Breast epithelium (tissue), 4 donors: ENCODE measurements around the gene KMT2E. TPM values are rescaled to one million over a fixed set of nuclear protein-coding genes. Genes with fewer than 3 reads are reported as not detected.

Experiments used
- DNase-seq, 2 donors: peaks; one replicate each; pipeline ENCODE4 v3.0.0-alpha.2; 2019; ENCODE audit warnings: low spot score in 2 of 2
- H3K27ac ChIP-seq, 2 donors: fragments of 200-600 bp; sonication (generic) in 1 of 2; one replicate each; pipeline ENCODE4 v1.5.1; 2016 to 2019; ENCODE audit warnings: mild to moderate bottlenecking in 1 of 2
- H3K27me3 ChIP-seq, 2 donors: fragments of 200-600 bp; sonication (generic) in 1 of 2; one replicate each; pipeline versions ENCODE4 v1.5.1 to v1.6.0; 2017 to 2019; ENCODE audit warnings: control low read depth in 1 of 2, mild to moderate bottlenecking in 1 of 2
- H3K36me3 ChIP-seq: fragments of 200-600 bp; one replicate; pipeline ENCODE4 v1.5.1; 2019
- H3K4me1 ChIP-seq, 2 donors: fragments of 200-600 bp; sonication (generic); one replicate each; pipeline ENCODE4 v1.5.1; 2016 to 2019; ENCODE audit warnings: control low read depth in 1 of 2
- H3K4me3 ChIP-seq, 3 donors: fragments of 200-600 bp; sonication (generic); 1 replicate in 2 of 3; 2 replicates in 1 of 3; pipeline ENCODE4 v1.5.1; 2016 to 2019; ENCODE audit warnings: mild to moderate bottlenecking in 3 of 3, moderate library complexity in 2 of 3
- H3K9me3 ChIP-seq, 2 donors: fragments of 200-600 bp; sonication (generic) in 1 of 2; one replicate each; pipeline ENCODE4 v1.5.1; 2016 to 2019; ENCODE audit warnings: control low read depth in 1 of 2
- CTCF ChIP-seq, 3 donors: fragments of 450-650 bp; IDR thresholded peaks; one replicate each; pipeline ENCODE4 v1.5.1; 2016 to 2017; ENCODE audit warnings: antibody characterized with exemption in 3 of 3, mild to moderate bottlenecking in 3 of 3, moderate library complexity in 3 of 3
- POLR2A ChIP-seq: fragments of 450-650 bp; IDR thresholded peaks from one replicate; pipeline ENCODE4 v1.6.1; 2016; ENCODE audit warnings: antibody characterized with exemption, mild to moderate bottlenecking, moderate library complexity
- POLR2AphosphoS5 ChIP-seq, 3 donors: sonication (generic); formaldehyde crosslinking; IDR thresholded peaks; one replicate each; pipeline ENCODE4 v1.6.1; 2017; ENCODE audit warnings: antibody characterized with exemption in 3 of 3
- intact Hi-C: fragments of 100-400 bp; cut with DNase I; formaldehyde crosslinking; loops from one replicate; pipeline ENCODE4 v1.15.1; 2023; ENCODE audit warnings: low total_unique reads
- total RNA-seq, 3 donors: library from RNA; depleted of rRNA; stranded (reverse); fragments of >200 nt; gene quantifications; one replicate each; pipeline ENCODE4 v1.1.0, GENCODE V29; 2016

Gene KMT2E
- total RNA-seq, 3 donors from 2014 or later: 88.2 to 184 (median 168) TPM

GRCh38 chr7:105009667-105010503 is 4.1 kb upstream of the KMT2E start:
- Histone ChIP-seq H3K4me3 (peak overlapping the region; percentile 92 to 98 (median 96)), H3K4me1 (peaks cover 4 to 5% of the 10 kb centered on the region in 2 donors), H3K27ac (peak overlapping the region; percentile 100), H3K9me3 (no peaks in the 10 kb centered on the region), H3K27me3 (no peaks in the 10 kb centered on the region), H3K36me3 (no peaks in the 10 kb centered on the region)
- DNase-seq: no peak
- intact Hi-C loops: no loop called here
- TF ChIP-seq POLR2AphosphoS5 (IDR thresholded peaks at IDR 0.05): no peak
- TF ChIP-seq CTCF (IDR thresholded peaks at IDR 0.05): no peak
- TF ChIP-seq POLR2A: no peak

- peak overlapping the region; percentile 92 to 98 (median 96) for H3K4me3 ChIP-seq
- intact Hi-C loops: no loop called here
- no peak for TF ChIP-seq POLR2A
- TF ChIP-seq POLR2AphosphoS5 (IDR thresholded peaks at IDR 0.05): no peak
- H3K9me3 ChIP-seq: no peaks in the 10 kb centered on the region
- peak overlapping the region; percentile 100 for H3K27ac ChIP-seq
- H3K4me1 ChIP-seq: peaks cover 4 to 5% of the 10 kb centered on the region in 2 donors
- no peak for DNase-seq
- no peaks in the 10 kb centered on the region for H3K36me3 ChIP-seq
- no peaks in the 10 kb centered on the region for H3K27me3 ChIP-seq
Measured at GRCh38 chr7:105010504-105011130, 3.4 kb upstream of the KMT2E start.

- H3K4me1 ChIP-seq: peaks cover 4 to 5% of the 10 kb centered on the region in 2 donors
- H3K9me3 ChIP-seq: no peaks in the 10 kb centered on the region
- intact Hi-C loops: no loop called here
- no peak for DNase-seq
- H3K27me3 ChIP-seq: no peaks in the 10 kb centered on the region
- H3K4me3 ChIP-seq: peak overlapping the region; percentile 92 to 98 (median 96)
- H3K27ac ChIP-seq: peak overlapping the region; percentile 100
- TF ChIP-seq CTCF (IDR thresholded peaks at IDR 0.05): no peak
- no peak for TF ChIP-seq POLR2AphosphoS5 (IDR thresholded peaks at IDR 0.05)
- TF ChIP-seq POLR2A: no peak
- H3K36me3 ChIP-seq: no peaks in the 10 kb centered on the region
Measured at GRCh38 chr7:105011141-105011830, 2.7 kb upstream of the KMT2E start.

- no peak for TF ChIP-seq POLR2A
- TF ChIP-seq POLR2AphosphoS5 (IDR thresholded peaks at IDR 0.05): no peak
- no peak for TF ChIP-seq CTCF (IDR thresholded peaks at IDR 0.05)
Measured at GRCh38 chr7:105011831-105012502, 2.0 kb upstream of the KMT2E start.

More at GRCh38 chr7:105011831-105012502, 2.0 kb upstream of the KMT2E start:
- H3K9me3 ChIP-seq: no peaks in the 10 kb centered on the region
- intact Hi-C loops: no loop called here
- H3K4me3 ChIP-seq: peak overlapping the region; percentile 92 to 98 (median 96)
- H3K4me1 ChIP-seq: peaks cover 4 to 5% of the 10 kb centered on the region in 2 donors
- H3K27me3 ChIP-seq: no peaks in the 10 kb centered on the region
- H3K36me3 ChIP-seq: no peaks in the 10 kb centered on the region
- no peak for DNase-seq
- peak overlapping the region; percentile 100 for H3K27ac ChIP-seq
